Stimulated activated CD8-positive, alpha-beta memory T cell treated with anti-CD3 and anti-CD28 coated beads, Interleukin-12 subunit alpha, Interleukin-12 subunit beta, amount 100 ng/mL, for 24 hours (primary cell): Measurements from ENCODE around the gene CAPN5.
"Not testable (repeated sequence)": the region's sequence is repeated elsewhere in the genome, so short reads cannot be mapped to it uniquely, and the experiment has no call there.

Experiments
- DNase-seq: peaks from one replicate; pipeline ENCODE4 v3.0.0-alpha.2; 2020; ENCODE audit errors: extremely low read depth

CAPN5 gene

DNA sequence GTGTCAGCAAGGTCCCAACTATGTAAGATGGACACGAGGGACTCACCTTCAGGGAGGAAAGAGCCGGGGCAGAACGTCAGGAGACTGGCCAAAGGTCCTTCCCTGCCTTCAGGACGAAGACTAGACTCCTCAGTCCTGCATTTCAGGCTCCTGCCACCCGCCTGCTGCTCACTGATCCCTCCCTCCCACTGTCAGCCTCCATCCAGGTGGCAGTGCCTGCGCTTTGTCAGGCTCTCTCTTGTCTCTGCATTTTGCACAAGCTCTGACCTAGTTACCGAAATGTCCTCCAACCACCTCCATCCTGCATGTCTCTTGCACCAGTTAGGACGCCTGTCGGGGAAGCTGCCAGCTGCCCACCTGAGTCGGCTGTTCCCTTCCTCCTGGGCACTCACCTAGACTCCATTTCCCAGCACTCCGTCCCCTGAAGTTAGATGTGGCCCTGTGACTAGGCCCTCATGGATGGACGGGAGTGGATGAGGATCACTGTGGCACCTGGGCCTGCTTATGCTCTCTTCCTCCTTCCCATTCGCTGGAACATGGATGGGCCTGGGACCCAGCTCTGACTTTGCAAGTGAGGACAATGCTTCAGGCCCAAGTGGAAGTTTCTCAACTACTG is 24.6 kb upstream of the CAPN5 start:
- DNase-seq: no peak

DNA sequence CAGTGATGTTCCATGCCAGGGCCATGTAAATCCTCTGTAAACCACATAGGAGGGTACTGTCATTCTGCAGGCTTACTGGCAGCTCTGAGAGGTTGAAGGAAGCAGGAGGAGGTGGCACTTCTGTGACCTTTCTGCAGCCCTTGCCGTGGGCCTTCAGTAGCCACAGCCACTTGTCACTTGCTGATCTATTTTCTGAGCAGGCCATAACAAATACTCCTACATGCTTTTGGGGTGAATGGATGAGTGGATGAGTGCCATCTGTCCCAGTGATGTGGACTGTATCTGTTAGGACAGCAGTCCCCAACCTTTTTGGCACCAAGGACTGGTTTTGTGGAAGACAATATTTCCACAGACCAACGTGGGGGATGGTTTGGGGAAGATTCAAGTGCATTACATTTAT is 22.4 kb upstream of the CAPN5 start:
- DNase-seq: no peak

DNA sequence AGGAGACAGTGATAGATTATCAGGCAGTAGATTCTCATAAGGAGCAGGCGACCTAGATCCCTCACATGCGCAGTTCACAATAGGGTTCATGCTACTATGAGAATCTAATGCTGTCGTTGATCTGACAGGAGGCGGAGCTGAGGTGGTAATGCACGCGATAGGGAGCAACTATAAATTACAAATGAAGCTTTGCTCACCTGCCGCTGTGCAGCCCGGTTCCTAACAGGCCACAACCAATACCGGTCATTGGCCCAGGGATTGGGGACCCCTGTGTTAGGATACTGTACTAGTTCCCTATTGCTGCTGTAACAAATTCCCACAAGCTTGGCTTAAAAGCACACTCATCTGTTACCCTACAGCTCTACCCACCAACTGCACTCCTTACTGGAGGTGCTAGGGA is 21.9 kb upstream of the CAPN5 start:
- no peak for DNase-seq

- DNase-seq: no peak
These were observed 20.7 kb upstream of the CAPN5 start for GRCh38 chr11:77046060-77046501.

DNA sequence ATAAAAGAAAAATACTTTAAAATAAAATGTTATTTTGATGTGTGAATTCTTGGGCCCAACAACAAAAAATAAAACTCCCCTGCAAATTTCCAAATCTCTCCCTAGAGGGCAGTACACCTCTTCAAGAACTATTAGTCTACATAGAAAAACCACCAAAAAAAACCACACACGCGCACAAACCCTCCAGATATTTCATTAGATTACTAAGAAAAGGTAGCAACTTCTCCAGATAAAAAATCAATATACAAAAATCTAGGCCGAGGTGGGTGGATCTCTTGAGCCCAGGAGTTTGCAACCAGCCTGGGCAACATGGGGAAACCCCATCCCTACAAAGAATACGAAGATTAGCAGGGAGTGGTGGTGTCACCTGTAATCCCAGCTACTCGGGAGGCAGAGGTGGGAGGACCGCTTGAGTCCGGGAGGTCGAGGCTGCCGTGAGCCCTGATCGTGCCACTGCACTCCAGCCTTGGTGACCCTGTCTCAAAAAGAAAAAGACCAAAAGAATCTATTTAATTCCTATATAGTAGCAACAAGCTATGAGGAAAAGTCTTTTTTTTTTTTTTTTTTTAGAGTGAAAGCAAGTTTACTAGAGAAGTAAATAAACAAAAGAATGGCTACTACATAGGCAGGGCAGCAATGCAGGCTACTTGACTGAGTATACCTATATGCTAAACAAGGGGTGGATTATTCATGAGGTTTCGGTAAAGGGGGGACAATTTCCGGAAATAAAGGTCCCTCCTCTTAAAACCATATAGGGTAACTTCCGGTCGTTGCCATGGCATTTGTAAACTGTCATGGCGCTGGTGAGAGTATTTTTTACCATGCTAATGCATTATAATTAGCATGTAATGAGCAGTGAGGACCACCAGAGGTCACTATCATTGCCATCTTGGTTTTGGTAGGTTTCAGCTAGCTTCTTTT is 19.5 kb upstream of the CAPN5 start:
- peak; percentile 47 for DNase-seq

DNA sequence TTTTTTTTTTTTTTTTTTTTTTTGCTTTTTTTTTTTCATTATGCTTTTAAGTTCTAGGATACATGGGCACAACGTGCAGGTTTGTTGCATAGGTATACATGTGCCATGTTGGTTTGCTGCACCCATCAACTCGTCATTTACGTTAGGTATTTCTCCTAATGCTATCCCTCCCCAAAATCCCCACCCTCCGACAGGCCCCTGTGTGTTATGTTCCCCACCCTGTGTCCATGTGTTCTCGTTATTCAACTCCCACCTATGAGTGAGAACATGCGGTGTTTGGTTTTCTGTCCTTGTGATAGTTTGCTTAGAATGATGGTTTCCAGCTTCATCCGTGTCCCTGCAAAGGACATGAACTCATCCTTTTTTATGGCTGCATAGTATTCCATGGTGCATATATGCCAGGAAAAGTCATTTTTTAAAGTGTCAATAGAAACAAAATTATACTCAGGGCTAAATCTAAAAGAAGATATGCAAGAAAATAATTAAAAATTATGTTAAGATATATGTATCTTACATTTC is 18.8 kb upstream of the CAPN5 start:
- DNase-seq: not testable (repeated sequence)

DNA sequence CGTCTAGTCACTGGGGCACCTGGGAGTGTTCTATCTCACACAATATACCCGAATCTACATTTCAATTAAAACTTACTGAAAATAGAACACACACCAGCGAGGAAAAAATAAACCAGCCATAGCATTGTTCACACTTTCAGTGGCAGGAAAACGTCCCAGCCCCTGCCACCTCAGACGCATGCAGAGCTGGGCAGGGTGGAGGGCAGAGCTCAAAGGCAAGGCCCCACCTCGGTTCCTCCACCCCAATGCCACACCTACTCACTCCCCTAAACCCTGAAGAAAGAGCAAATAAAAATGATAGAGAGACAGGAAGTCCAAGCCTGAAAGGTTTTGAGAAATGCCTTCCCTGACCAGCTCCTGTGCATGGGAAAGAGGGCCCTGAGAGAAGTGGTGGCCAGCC is 17.7 kb upstream of the CAPN5 start:
- no peak for DNase-seq

DNA sequence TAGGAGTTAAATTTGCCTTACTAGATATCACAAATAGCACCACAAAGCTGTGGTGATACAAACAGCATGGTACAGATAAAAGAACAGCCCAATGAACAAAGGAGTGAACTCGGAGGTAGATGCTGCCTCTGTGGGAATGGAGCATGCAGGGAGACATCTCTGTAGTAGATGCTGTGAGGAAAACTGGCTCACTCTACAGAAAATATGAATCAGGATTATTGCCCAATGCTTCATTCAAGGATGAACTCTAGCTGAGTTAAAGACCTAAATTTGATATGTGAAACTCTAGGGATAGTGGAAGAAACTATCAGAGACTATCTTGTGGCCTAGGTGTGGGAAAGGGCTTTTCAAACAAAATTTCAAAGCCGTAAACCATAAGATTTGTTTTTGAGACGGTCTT is 15.3 kb upstream of the CAPN5 start:
- no peak for DNase-seq

GRCh38 chr11:77052518-77052917 is 14.3 kb upstream of the CAPN5 start:
- DNase-seq: no peak

- no peak for DNase-seq
These were observed 13.4 kb upstream of the CAPN5 start for GRCh38 chr11:77053217-77054015.

- DNase-seq: no peak
These were observed 12.7 kb upstream of the CAPN5 start for GRCh38 chr11:77054084-77054483.

DNA sequence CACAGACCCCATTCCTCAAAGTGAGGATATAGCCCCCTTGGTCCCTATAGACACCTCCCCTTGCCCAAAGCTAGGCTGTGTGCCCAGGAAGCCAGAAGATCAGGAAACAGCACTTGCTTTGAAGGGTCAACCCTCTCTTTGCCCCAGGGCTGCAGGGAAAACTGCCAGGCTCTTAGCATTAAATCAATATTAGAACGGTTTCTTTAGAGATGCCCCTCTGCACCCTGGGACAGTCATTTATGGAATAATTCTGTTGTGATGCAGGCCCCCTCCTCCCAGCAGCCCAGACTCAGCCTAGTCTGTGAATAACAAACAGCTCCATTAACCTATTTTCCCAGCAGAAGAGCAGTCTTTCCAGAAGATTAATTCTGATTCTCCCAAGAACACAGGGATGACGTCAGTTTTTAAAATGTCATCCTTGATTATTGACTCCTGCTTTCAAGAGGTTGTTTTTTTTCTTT is 11.6 kb upstream of the CAPN5 start:
- no peak for DNase-seq

DNA sequence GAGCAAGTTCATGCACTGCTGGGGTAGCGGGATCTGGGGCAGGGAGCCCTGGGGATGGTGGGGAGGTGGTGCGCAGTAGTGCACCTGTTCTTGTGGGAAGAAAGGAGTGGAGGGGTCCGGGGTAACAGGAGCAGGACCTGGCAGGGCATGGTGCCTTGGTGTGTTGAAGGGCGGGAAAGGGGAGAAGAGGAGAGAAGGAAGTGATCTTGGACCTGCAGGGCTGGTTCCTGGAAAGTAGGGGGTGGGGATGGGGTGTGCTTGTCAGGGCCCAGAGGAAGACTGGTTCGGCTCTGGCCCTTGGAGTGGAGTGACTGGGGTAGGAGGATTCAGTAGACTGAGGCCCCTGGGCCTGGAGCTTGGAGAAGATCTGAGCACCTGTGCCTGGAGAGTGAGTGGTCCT is 10.9 kb upstream of the CAPN5 start:
- DNase-seq: no peak

- no peak for DNase-seq
These were observed 9.9 kb upstream of the CAPN5 start for GRCh38 chr11:77056814-77057402.

GRCh38 chr11:77057938-77058474 is 8.8 kb upstream of the CAPN5 start:
- DNase-seq: no peak

- no peak for DNase-seq
These were observed 7.9 kb upstream of the CAPN5 start for GRCh38 chr11:77058900-77059299.

DNA sequence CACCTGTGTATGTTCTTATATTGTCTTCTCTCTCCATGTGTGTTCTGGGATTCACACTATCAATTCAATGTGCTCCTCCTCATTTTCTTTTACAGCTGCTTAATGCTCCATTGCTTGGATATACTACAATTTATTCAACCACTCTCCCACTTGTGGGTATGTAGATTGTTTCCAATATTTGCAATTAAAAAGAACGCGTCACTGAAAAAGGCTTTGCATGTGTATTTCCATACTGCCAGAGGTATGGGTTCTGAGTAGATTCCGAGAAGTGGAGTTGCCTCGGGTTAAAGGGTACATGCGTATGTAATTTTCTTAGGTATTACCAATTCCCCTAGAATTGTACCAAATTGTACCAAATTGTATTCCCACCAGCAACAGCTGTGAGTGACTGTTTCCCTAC is 7.0 kb upstream of the CAPN5 start:
- DNase-seq: no peak

DNA sequence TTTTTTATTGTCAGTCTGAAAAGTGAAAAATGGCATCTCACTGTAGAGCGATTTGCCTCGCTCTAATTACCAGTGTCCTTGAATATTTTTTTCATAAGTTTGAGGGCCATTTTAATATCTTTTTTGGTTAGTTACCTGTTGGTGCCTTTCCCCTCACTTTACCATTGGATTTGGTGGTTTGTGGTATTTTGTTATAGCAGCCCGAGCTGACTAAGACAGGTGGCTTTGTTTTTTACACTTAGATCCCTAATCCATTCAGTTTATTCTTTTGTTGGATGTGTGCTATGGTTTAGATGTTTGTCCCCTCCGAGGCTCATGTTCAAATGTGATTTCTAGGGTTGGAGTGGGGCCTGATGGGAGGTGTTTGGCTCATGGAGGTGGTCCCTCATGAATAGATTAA is 6.5 kb upstream of the CAPN5 start:
- no peak for DNase-seq

- not testable (repeated sequence) for DNase-seq
These were observed 5.5 kb upstream of the CAPN5 start for GRCh38 chr11:77061258-77061657.

GRCh38 chr11:77062924-77063323 is 3.8 kb upstream of the CAPN5 start:
- no peak for DNase-seq

GRCh38 chr11:77063407-77063806 is 3.4 kb upstream of the CAPN5 start:
- no peak for DNase-seq
